CD4-positive, alpha-beta T cell treated with Interleukin-15 for 4 hours (primary cell): ENCODE measurements around the gene HIRIP3.
A peak's percentile ranks its signal among the peaks of the same experiment; 100 is the strongest.

Experiments used
- DNase-seq: peaks from one replicate; pipeline ENCODE4 v3.0.0-alpha.2; 2020; ENCODE audit warnings: low spot score

The HIRIP3 gene

DNA sequence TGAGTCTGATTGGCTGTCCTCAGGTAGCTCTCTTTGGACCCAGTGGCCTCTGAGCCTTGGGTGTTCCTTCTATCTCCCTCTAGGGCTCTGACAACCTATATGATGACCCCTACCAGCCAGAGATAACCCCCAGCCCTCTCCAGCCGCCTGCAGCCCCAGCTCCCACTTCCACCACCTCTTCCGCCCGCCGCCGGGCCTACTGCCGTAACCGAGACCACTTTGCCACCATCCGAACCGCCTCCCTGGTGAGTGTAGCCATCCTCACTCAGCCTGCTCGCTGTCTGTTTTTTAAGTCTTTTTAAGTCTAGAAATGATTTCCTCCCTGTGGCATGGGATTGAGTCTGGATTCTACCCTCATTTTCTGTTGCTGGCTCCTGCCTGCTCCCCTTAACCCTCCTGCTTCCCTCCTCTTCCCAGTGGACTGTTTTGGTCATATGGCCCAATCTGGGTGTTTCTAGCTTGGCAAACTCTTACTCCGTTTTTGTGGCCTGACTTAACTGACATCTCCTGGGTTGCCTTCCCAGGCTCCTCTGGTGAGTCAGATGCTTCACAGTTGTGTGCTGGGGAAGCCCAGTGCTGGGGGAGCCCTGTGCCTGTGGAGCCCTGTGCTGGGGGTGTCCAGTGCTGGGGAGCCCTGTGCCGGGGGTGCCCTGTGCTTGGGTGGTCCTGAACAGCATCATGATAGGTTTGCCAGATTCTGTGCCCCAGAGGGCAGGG is 11.8 kb downstream of the HIRIP3 start:
- DNase-seq, result no peak

DNA sequence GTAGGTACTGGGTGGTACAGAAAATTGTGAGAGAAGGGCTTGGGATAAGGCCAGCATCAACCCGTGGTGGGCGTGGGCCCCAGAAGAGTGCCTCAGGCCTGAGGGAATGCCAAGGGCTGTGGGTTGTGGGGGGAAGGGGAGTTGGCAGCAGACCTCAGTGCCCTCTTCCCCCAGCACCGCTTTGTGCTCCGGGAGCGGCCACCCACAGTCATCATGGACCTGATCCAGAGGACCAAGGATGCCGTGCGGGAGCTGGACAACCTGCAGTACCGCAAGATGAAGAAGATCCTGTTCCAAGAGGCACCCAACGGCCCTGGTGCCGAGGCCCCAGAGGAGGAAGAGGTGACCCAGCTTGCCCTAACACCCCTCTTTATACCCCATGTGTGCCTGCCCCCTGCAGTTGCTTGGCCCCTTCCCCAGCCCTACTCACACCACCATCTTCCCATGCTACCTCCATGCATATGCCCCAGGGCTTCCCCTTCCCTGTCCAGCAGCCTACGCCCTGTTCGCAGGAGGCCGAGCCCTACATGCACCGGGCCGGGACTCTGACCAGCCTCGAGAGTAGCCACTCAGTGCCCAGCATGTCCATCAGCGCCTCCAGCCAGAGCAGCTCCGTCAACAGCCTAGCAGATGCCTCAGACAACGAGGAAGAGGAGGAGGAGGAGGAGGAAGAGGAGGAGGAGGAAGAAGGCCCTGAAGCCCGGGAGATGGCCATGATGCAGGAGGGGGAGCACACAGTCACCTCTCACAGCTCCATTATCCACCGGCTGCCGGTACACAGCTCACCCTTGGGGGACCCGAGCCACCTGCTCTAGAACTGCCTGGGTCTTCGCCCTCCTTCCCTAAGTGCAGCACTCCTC is 12.6 kb downstream of the HIRIP3 start:
- no peak for DNase-seq

DNA sequence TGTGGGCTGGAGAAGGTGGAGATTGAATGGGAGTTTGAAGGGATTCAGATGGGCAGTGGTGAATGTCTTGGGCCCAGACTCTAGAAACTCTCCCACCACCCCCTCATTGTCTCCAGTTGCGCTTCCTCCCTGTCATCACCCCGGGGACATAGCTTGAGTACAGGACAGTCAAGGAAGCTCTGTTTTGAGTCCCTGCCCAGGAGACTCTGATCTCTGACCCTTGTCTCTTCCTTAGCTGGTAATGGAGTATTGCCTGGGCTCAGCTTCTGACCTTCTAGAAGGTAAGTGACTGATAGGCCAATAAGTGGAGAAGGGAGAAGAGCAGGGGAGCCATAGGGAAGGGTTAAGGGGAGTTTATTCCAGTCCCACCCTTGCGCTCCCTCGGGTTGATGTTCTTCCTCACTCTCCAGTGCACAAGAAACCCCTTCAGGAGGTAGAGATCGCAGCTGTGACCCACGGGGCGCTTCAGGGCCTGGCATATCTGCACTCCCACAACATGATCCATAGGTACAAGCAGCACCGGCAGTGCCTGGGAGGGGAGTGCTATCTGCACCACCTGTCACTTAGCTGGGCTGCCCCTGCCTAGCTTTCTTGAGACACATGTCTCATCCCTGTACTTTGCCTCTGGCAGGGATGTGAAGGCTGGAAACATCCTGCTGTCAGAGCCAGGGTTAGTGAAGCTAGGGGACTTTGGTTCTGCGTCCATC is 16.7 kb downstream of the HIRIP3 start:
- no peak for DNase-seq

DNA sequence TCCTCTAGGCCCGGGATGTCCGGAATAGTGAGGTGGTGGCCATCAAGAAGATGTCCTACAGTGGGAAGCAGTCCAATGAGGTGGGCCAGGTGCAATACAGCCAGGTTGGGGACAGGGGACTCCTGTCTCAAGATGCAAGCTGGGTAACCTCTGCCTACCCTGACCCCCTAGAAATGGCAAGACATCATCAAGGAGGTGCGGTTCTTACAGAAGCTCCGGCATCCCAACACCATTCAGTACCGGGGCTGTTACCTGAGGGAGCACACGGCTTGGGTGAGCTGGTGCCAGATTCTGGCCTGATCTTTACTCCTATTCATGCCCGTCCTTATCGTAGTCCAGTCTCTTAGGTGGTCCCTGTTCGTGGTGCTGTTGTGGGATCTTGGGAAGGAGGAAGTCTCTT is 17.3 kb downstream of the HIRIP3 start:
- DNase-seq, result no peak

DNA sequence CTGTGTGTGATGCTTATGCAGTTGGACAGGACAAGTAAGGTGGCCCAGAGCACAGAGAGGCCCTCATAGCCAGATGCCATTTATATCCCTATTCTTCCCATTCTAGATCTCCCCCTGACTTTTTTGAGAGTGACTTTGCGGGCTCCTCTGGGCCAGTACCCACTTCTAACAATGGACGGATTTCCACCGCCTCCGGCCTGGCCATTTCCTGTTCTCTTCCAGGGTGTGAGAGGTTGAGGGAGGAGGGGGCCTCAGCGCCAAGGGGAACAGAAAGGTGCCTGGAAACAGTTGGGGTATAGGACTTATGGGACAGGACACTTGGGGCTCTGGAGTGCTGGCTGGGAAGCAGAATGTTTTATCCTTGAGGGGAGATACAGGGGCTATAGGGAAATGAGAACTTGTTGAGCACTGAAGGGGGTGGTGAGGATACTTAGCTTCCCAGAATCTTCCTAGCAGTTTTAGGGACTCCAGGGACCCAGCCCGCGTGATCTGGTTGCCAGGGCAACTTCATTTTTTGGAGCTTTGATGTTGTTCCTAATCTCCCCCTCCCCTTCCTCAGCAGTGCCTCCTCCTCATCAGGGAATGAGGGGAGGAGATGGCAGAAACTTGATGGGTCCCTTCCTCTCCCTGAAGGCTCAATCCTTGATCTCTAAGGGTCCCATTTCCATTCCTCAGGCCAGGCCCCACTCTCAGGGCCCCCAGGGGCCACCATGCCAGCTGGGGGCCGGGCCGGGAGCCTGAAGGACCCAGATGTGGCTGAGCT is 18.2 kb downstream of the HIRIP3 start:
- no peak for DNase-seq

DNA sequence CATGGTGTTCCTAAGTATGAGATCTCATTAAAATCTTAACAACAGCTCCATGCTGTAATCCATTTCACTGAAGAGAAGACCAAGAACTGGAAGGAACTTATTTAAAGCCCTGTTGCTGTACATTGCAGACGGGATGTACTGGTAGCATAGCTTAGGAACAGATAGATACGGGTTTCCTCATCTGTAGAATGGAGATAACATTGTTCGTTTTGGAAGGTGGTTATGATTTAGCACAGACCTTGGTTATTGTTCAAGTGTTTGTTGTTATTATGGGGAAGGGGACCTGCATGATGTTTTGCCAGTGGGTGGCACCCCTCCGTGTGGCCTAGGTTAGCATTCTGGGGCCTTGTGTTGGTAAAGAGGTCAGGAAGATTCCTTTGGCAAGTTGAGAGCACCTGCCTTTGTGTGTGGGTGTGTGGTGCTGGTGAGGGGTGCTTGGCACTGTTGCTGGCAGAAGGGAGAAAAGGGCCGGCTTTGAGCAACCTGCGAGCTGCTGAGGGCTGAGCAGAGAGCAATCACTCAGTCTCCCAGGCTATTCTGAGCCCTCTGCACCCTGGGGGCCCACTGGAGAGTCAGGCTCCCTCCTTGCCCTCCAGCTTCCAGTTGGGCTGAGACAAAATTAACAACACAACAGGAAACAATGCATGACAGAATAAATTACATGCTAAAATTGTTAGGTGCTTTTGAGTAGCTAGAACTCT is 19.5 kb downstream of the HIRIP3 start:
- no peak for DNase-seq

GRCh38 chr16:29975134-29975538 is 20.3 kb downstream of the HIRIP3 start:
- no peak for DNase-seq

DNA sequence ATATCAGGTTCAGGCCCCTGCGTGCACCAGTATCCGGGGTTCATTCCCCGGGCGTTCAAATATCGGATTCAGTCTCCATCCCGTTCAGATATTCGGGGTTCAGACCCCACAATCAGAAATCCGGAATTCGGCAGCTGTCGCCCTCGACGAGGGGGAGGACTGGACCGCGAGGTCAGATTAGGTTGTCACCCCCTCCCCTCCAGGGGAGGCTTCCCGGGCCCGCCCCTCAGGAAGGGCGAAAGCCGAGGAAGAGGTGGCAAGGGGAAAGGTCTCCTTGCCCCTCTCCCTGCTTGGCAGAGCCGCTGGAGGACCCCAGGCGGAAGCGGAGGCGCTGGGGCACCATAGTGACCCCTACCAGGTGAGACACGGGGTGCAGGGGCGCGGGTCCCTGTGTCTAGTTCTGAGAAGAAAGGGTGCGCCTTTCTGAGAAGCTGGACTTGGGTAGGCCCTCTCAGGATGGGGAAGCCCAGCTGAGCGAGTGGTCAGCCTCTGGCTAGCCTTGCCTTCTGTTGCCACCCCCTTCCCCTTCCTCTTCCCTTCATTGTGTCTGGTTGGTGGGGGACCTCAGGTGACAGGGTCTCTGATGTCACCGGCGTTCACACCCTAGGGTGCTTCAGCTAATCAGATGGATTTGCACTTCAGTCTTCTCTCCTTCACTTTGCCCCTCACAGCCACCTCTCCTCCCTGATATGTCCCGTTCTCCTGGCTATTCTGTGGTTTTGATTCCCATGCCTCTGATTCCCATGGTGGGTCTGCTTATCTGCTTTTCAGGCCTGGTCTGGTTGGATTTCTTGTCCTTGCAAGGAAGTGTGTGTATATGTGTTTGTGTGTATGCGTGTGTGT is 20.9 kb downstream of the HIRIP3 start:
- DNase-seq, result peak; percentile 11

GRCh38 chr16:29973384-29974246 is 21.8 kb downstream of the HIRIP3 start, which contains the start of gene TAOK2:
Gene TAOK2 (plus strand): TSS chr16:29973868. CDS start chr16:29977773, 3,905 bp downstream.
- DNase-seq, result peak; percentile 97

- DNase-seq, result no peak
These were observed 22.4 kb downstream of the HIRIP3 start for GRCh38 chr16:29972992-29973383.

- no peak for DNase-seq
These were observed 22.9 kb downstream of the HIRIP3 start for GRCh38 chr16:29972500-29972899.

DNA sequence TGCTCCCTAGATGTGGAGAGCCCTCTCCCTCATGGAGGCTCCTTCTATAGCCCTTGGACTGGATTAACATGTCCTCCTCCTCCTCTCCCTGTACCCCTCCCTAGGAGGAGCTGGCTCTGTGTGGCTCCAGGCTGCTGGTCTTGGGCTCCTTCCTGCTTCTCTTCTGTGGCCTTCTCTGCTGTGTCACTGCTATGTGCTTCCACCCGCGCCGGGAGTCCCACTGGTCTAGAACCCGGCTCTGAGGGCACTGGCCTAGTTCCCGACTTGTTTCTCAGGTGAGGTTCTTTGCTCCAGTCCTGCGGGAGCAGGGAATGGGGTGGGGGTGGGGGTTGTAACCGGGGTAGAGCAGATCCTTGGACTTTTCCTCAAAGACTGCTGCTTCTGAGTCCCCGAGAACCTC is 24.1 kb downstream of the HIRIP3 start:
- DNase-seq, result no peak

- no peak for DNase-seq
These were observed 27.2 kb downstream of the HIRIP3 start for GRCh38 chr16:29968205-29968604.

DNA sequence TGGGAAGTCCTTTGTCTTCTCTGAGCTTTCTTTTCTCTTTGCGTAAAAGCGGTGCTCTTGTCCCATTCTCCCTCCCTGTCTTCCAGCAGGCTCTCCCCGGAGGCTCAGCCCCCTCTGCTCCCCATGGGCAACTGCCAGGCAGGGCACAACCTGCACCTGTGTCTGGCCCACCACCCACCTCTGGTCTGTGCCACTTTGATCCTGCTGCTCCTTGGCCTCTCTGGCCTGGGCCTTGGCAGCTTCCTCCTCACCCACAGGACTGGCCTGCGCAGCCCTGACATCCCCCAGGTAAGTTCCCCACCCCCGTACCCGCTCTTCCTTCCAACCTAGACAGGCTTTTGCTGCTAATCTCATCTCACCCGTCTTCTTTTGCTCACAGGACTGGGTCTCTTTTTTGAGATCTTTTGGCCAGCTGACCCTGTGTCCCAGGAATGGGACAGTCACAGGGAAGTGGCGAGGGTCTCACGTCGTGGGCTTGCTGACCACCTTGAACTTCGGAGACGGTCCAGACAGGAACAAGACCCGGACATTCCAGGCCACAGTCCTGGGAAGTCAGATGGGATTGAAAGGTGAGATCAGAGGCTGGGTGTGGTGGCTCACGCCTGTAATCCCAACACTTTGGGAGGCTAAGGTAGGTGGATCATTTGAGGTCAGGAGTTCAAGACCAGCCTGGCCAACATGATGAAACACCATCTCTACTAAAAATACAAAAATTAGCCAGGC is 32.2 kb downstream of the HIRIP3 start:
- no peak for DNase-seq

DNA sequence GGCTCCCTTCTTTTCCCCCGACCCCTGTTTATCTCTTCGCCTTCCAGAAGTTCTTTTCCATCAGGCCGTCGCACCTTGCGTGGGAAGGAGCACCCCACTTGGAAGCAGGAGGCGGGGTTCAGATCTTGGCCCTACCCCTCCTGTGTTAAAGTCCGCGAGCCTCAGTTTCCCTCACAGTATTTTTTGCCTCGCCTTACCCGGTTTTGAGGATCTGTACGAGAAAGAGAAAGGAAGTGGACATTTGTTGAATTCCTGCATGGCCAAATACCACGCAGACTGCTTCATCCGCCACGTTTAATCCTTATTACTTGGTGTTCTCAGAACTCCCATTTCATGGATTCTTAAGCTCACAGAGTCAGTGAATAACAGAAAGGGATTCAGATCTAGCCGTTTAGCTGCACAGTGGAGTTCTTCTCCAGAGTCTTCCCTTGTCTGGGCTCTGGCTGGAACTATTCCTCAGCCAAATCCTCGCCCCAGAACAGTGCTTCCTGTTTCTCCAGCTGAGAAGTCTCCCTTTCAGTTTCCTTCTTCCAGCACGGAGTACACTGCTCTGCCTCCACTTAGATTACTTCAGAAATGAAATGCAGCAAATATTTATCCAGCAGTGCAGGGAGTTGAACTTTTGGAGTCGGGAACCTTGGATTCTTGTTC is 32.9 kb downstream of the HIRIP3 start:
- no peak for DNase-seq

DNA sequence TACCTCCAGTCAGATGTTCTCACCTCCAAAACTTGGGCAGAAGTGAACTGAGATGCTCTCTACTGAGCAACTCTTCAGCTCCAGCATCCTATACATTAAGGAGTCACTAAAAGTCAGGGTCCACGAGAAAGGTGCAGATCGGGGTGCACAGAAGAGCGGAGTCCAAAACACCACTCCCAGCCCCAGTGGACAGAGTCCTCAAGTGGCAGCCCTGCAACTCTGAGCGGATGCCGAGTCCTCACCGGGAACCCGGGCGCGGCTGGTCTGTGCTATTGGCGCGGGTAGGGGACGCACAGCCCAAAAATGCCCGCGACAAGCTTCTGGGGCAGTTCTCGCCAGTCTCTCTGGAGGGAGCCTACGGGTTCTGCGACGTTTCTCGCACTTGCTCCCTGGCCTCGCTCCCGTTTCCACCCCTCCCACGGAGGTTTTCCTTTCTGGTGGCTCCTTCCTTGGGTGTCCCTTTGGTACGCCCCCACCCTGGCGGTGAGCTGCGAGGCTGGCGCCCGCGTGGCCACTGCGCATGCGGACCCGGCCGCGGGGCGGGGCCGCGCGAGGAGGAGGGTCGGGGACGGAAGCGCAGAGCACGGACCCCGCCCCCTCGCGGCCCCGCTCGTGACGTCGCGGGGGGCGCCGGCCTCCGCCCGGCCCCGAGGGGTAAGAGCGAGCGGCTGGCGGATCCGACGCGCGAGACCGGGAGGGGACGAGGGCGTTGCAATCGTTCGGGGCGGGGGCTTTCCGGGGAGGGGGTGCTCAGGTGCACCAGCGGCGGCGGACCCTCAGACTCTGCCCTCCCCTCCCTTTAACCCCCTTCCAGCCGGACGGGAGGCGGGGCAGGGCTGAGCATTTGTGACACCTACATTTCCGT is 33.7 kb downstream of the HIRIP3 start, which contains the start of gene TMEM219:
Gene TMEM219, plus strand, starts transcription at position 601 of the 865 bp plus-strand sequence. CDS start 1,065 bp downstream, outside the sequence.
- DNase-seq, result peak; percentile 95

GRCh38 chr16:29961127-29961478 is 34.3 kb downstream of the HIRIP3 start:
- no peak for DNase-seq
